C4-2B (cell line): ENCODE data around the gene SRC.

Experiments
- ZFX ChIP-seq: fragments of 450-650 bp; IDR thresholded peaks from 2 replicates; pipeline ENCODE4 v1.6.1; 2017
- TF ChIP-seq, protein P1 (sequence below): fragments of 450-650 bp; conservative IDR thresholded peaks from 2 replicates; pipeline ENCODE4 v1.5.1; 2017; ENCODE audit warnings: mild to moderate bottlenecking

DNA sequence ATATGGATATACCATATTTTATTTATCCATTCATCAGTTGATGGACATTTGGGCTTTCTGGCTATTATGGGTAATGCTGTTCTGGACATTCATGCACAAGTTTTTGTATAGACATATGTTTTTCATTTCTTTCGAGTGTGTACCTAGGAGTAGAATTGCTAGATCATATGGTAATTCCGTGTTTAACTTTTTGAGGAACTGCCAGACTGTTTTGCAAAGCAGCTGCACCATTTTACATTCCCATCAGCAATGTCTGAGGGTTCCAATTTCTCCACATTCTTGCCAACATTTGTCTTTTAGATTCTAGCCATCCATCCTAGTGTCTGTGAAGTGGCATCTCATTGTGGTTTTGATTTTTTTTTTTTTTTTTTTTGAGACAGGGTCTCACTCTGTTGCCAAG is 20.8 kb downstream of the SRC start:
- TF ChIP-seq, protein P1, sequence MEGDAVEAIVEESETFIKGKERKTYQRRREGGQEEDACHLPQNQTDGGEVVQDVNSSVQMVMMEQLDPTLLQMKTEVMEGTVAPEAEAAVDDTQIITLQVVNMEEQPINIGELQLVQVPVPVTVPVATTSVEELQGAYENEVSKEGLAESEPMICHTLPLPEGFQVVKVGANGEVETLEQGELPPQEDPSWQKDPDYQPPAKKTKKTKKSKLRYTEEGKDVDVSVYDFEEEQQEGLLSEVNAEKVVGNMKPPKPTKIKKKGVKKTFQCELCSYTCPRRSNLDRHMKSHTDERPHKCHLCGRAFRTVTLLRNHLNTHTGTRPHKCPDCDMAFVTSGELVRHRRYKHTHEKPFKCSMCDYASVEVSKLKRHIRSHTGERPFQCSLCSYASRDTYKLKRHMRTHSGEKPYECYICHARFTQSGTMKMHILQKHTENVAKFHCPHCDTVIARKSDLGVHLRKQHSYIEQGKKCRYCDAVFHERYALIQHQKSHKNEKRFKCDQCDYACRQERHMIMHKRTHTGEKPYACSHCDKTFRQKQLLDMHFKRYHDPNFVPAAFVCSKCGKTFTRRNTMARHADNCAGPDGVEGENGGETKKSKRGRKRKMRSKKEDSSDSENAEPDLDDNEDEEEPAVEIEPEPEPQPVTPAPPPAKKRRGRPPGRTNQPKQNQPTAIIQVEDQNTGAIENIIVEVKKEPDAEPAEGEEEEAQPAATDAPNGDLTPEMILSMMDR = no peak
- no peak for TF ChIP-seq ZFX
